Keratinocyte (primary cell): ENCODE data around the gene INPP5A. TPM values are rescaled to one million over a fixed set of nuclear protein-coding genes. Genes with fewer than 3 reads are reported as not detected.

Experiments
- DNase-seq: peaks from one replicate; pipeline ENCODE4 v3.0.0-alpha.2; 2011; ENCODE audit warnings: low read depth, missing footprints, low spot score
- FAIRE-seq: peaks from 2 replicates; lab custom pipeline; 2011; peaks lifted over from hg19 to GRCh38; lab: Jason Lieb, UNC
- H2AFZ ChIP-seq: 2 replicates; pipeline ENCODE4 v1.6.0; 2012; ENCODE audit warnings: low read length, control low read depth, inconsistent platforms; ENCODE audit not compliant: control insufficient read depth
- H3K27ac ChIP-seq: 2 replicates; pipeline ENCODE4 v1.5.1; 2011; ENCODE audit warnings: low read length; ENCODE audit not compliant: control insufficient read depth, insufficient read depth
- H3K27me3 ChIP-seq: 3 replicates; pipeline ENCODE4 v1.6.0; 2011; ENCODE audit warnings: low read length; ENCODE audit not compliant: control insufficient read depth, insufficient read depth; ENCODE audit errors: extremely low read depth
- H3K36me3 ChIP-seq, 2 experiments: 2 replicates in 1 of 2; 3 replicates in 1 of 2; pipeline ENCODE4 v1.5.1; 2011; ENCODE audit warnings: low read length in 2 of 2, mild to moderate bottlenecking in 1 of 2; ENCODE audit not compliant: control insufficient read depth in 2 of 2, insufficient read depth in 2 of 2; ENCODE audit errors: extremely low read depth in 1 of 2
- H3K4me1 ChIP-seq: 3 replicates; pipeline ENCODE4 v1.5.1; 2011; ENCODE audit warnings: low read length; ENCODE audit not compliant: control insufficient read depth, insufficient read depth; ENCODE audit errors: extremely low read depth
- H3K4me2 ChIP-seq: 3 replicates; pipeline ENCODE4 v1.6.0; 2011; ENCODE audit warnings: low read depth, low read length; ENCODE audit not compliant: control insufficient read depth, insufficient read depth; ENCODE audit errors: extremely low read depth
- H3K4me3 ChIP-seq, 3 experiments: fragments of 200-600 bp in 1 of 3; sonication (generic) in 1 of 3; 2 replicates in 2 of 3; 3 replicates in 1 of 3; pipeline ENCODE4 v1.5.1; 2011 to 2016; ENCODE audit warnings: low read length in 3 of 3, mild to moderate bottlenecking in 3 of 3, control low read depth in 2 of 3, inconsistent platforms in 1 of 3, low read depth in 1 of 3, mixed read lengths in 1 of 3, mixed run types in 1 of 3, moderate library complexity in 1 of 3; ENCODE audit not compliant: control insufficient read depth in 2 of 3, insufficient read depth in 2 of 3; ENCODE audit errors: extremely low read depth in 1 of 3
- H3K79me2 ChIP-seq: 2 replicates; pipeline ENCODE4 v1.6.0; 2012; ENCODE audit warnings: low read length; ENCODE audit not compliant: control insufficient read depth, insufficient read depth
- H3K9ac ChIP-seq: 3 replicates; pipeline ENCODE4 v1.6.0; 2011; ENCODE audit warnings: low read length; ENCODE audit not compliant: control insufficient read depth, insufficient read depth; ENCODE audit errors: extremely low read depth
- H3K9me1 ChIP-seq: 3 replicates; pipeline ENCODE4 v1.6.0; 2011; ENCODE audit warnings: low read length; ENCODE audit not compliant: control insufficient read depth, insufficient read depth; ENCODE audit errors: extremely low read depth
- H3K9me3 ChIP-seq: 2 replicates; pipeline ENCODE4 v1.5.1; 2012; ENCODE audit warnings: low read depth, low read length; ENCODE audit not compliant: control insufficient read depth
- H4K20me1 ChIP-seq: 3 replicates; pipeline ENCODE4 v1.6.0; 2011; ENCODE audit warnings: low read length; ENCODE audit not compliant: control insufficient read depth, insufficient read depth; ENCODE audit errors: extremely low read depth
- EZH2 ChIP-seq: IDR thresholded peaks from one replicate; pipeline ENCODE4 v1.6.1; 2012; ENCODE audit warnings: inconsistent platforms, mild to moderate bottlenecking, low read length, moderate library complexity
- dilution Hi-C: fragments of 300-500 bp; cut with MboI; formaldehyde crosslinking; loops from one replicate; pipeline ENCODE4 v1.7.0; 2020; ENCODE audit warnings: low sequenced_read_pairs; ENCODE audit not compliant: extremely low pct_ligation_motif_present
- polyA plus RNA-seq, 5 experiments: library from polyadenylated mRNA; depleted of rRNA in 3 of 5; stranded (reverse) in 3 of 5; stranded (forward) in 1 of 5; unstranded in 1 of 5; fragments of >200 nt; gene quantifications; 1 replicate in 1 of 5; 2 replicates in 3 of 5; 3 replicates in 1 of 5; pipeline versions ENCODE4 v1.2.1 to v1.2.3, GENCODE V29; 2011 to 2012; ENCODE audit warnings: missing spikeins in 2 of 5, low read depth in 1 of 5, low replicate concordance in 1 of 5
- TF ChIP-seq, protein P1 (sequence below), 3 experiments: IDR thresholded peaks in 1 of 3; conservative IDR thresholded peaks in 1 of 3; optimal IDR thresholded peaks in 1 of 3; 2 replicates in 2 of 3; 3 replicates in 1 of 3; pipeline versions ENCODE3 to v1.5.1; 2011; ENCODE audit warnings: low read length in 3 of 3, mild to moderate bottlenecking in 3 of 3, moderate library complexity in 2 of 3, control low read depth in 1 of 3, inconsistent platforms in 1 of 3; ENCODE audit not compliant: insufficient read depth in 2 of 3; ENCODE audit errors: extremely low read depth in 1 of 3

INPP5A gene
- polyA plus RNA-seq, 1 donor (not counting 4 experiments of a cell fraction or from before 2014, with no cell fraction given): 11.2 TPM

DNA sequence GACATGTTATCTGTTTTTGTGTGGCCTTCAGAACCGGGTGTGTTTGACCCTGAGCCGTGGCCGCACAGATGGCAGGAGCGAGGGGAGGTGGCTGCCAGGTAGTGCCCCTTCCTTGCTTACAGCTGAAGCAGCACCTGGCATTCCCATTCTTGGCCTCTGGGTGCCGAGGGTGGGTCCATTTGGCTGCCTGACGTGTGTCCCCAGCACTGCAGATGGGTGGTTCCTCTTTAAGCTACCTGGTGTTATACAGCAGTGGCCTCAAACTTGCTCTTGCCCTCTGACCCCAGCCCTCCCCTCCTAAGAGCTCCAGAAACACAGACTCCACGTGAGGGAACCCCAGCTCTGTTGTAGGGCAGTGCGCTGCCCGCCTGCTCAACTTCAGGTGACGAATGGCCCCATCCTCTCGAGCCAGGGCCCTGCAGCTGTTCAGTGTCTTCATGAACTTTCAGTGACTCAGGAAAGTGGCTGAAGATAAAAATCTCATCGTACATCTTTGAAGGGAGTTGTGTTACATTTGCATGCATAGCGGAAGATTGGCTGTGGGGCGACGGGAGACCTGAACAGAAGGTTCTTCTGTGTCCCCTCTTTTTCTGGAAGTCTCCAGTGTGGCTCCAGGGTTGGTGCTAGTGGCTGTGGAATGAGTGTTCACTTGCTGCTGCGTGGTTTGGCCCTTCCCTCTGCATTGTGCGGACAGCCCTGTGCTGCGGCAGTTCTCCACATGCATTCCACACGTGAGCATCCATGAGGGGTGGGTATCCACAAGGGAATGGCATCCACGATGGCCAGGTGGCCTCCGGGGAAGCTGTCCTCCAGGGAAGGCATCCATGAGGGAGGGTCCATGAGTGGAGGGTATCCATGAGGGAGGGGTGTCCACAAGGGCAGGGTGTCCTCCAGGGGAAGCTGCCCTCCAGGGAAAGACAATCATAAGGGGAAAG is 91.6 kb downstream of the INPP5A start:
- H3K79me2 ChIP-seq: no peaks in the 10 kb centered on the region
- no peak overlapping the region for H3K4me2 ChIP-seq
- no peak overlapping the region for H2AFZ ChIP-seq
- H3K27ac ChIP-seq: no peak overlapping the region
- dilution Hi-C loops: no loop called here
- no peak overlapping the region for H3K4me3 ChIP-seq
- H3K9ac ChIP-seq: no peak overlapping the region
- H3K4me1 ChIP-seq: peaks cover 4% of the 10 kb centered on the region
- no peaks in the 10 kb centered on the region for H3K27me3 ChIP-seq
- H3K9me3 ChIP-seq: no peaks in the 10 kb centered on the region
- H3K36me3 ChIP-seq: no peaks in the 10 kb centered on the region
- TF ChIP-seq, protein P1, sequence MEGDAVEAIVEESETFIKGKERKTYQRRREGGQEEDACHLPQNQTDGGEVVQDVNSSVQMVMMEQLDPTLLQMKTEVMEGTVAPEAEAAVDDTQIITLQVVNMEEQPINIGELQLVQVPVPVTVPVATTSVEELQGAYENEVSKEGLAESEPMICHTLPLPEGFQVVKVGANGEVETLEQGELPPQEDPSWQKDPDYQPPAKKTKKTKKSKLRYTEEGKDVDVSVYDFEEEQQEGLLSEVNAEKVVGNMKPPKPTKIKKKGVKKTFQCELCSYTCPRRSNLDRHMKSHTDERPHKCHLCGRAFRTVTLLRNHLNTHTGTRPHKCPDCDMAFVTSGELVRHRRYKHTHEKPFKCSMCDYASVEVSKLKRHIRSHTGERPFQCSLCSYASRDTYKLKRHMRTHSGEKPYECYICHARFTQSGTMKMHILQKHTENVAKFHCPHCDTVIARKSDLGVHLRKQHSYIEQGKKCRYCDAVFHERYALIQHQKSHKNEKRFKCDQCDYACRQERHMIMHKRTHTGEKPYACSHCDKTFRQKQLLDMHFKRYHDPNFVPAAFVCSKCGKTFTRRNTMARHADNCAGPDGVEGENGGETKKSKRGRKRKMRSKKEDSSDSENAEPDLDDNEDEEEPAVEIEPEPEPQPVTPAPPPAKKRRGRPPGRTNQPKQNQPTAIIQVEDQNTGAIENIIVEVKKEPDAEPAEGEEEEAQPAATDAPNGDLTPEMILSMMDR (optimal IDR thresholded peaks at IDR 0.05 in 1 of 3, IDR thresholded peaks at IDR 0.05 in 1 of 3, conservative IDR thresholded peaks at IDR 0.05 in 1 of 3; ENCODE audit: extremely low read depth in 1 of 3, insufficient read depth in 2 of 3, low read length in 3 of 3): no peak
- TF ChIP-seq EZH2: no peak
- no peaks in the 10 kb centered on the region for H3K9me1 ChIP-seq
- DNase-seq (no peak), FAIRE-seq (no peak)
- peaks cover 9% of the 10 kb centered on the region for H4K20me1 ChIP-seq

- Histone ChIP-seq H3K36me3 (no peaks in the 10 kb centered on the region), H3K9ac (no peak overlapping the region), H3K9me1 (no peaks in the 10 kb centered on the region), H2AFZ (no peak overlapping the region), H3K4me2 (no peak overlapping the region), H3K9me3 (no peaks in the 10 kb centered on the region), H3K4me3 (no peak overlapping the region), H3K27ac (no peak overlapping the region), H3K79me2 (no peaks in the 10 kb centered on the region), H4K20me1 (peaks cover 9% of the 10 kb centered on the region), H3K27me3 (no peaks in the 10 kb centered on the region), H3K4me1 (peaks cover 8% of the 10 kb centered on the region)
- no peak for TF ChIP-seq EZH2
- TF ChIP-seq, protein P1 (optimal IDR thresholded peaks at IDR 0.05 in 1 of 3, IDR thresholded peaks at IDR 0.05 in 1 of 3, conservative IDR thresholded peaks at IDR 0.05 in 1 of 3; ENCODE audit: extremely low read depth in 1 of 3, insufficient read depth in 2 of 3, low read length in 3 of 3): no peak
- no peak for FAIRE-seq
- dilution Hi-C loops: no loop called here
- DNase-seq: no peak
These were observed 92.6 kb downstream of the INPP5A start for GRCh38 chr10:132630156-132630555.
